NCI-H2196 (cell line): ENCODE data around the gene PRXL2C.
"Not testable (repeated sequence)": the region's sequence is repeated elsewhere in the genome, so short reads cannot be mapped to it uniquely, and the experiment has no call there.

Experiments
- DNase-seq: peaks from one replicate; lab custom pipeline; 2025; ENCODE audit not compliant: unreplicated experiment; lab: John Stamatoyannopoulos, UW

PRXL2C gene

GRCh38 chr9:96649620-96650324 is 5.3 kb downstream of the PRXL2C start:
- no peak for DNase-seq

DNA sequence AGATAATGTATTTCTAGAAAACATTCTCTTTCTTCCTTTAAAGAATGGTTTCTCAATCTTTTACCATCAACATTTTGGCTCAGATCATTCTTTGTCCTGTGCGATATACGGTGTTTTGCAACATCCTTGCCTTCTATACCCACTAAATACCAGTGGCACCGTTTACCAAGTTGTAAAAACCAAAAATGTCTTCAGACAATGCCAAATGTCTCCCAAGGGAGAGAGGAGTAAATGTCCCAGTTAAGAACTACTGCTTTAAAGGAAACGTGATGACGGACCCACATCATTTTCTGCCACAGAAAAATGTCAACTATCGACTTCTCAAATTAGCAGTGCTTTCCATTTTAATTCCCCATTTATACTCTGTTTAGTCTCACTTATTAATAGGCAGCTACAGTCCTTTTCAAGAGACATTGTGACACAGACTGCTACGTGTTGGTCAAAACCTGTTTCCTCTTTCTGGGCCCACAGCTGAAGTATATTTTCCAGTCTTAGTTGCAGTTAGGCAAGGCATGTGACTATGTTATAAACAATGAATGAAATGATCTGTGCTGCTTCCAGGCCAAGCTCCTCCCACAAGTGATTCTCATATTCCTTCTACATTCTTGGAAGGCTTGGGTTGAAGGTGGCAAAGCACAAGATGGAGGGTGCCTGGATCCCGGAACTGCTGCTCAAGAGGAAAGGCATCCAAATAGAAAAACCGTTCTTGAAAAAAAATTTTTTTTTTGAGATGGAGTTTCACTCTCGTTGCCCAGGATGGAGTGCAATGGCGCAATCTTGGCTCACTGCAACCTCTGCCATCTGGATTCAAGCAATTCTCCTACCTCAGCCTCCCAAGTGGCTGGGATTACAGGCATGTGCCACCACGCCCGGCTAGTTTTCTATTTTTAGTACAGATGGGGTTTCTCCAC is 8.8 kb downstream of the PRXL2C start:
- no peak for DNase-seq

- DNase-seq = peak; percentile 16
Measured at GRCh38 chr9:96644137-96644536, 11.0 kb downstream of the PRXL2C start.

DNA sequence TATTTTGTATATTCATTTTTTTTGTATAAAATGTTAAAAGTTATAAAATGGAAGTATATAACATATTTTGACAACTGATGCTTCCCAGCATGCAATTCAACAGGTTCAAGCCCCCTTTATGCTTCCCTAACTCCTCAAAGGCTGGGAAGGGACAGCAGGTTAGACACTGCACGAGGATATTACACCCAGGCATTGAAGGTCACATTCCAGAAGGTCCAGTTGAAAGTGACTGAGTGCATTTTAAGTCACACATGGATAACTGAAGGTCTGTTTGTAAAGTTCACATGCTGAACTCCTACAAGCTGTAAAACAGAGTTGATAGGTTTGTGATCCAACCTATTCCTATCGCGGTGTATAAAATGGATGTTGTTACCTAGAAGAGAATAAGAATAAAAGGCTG is 13.6 kb downstream of the PRXL2C start:
- DNase-seq = no peak

DNA sequence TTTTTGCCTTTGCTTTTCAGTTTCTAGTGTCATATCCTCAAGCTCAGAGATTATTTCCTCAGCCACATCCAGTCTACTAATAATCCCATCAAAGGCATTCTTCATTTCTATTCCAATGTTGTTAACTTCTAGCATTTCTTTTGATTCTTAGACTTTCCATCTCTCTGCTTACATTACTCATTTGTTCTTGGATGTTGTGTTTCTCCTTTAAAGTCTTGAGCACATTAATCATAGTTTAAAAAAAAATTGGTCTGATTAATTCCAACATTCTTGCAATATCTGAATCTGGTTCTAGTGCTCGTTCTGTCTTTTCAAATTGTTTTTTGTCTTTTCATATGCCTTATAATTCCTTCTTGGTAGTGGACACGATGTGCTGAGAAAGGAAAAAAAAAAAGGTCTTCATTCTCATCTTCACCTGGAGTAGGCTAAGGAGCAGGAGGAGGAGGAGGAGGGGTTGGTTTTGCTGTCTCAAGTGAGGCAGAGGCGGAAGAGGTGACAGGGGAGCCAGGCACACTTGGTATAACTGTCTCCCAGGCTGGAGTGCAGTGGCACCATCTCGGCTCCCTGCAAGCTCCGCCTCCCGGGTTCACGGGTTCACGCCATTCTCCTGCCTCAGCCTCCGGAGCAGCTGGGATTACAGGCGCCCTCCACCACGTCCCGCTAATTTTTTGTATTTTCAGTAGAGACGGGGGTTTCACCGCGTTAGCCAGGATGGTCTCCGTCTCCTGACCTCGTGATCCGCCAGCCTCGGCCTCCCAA is 16.3 kb downstream of the PRXL2C start:
- DNase-seq = no peak

GRCh38 chr9:96636368-96636767 is 18.7 kb downstream of the PRXL2C start:
- DNase-seq = no peak

DNA sequence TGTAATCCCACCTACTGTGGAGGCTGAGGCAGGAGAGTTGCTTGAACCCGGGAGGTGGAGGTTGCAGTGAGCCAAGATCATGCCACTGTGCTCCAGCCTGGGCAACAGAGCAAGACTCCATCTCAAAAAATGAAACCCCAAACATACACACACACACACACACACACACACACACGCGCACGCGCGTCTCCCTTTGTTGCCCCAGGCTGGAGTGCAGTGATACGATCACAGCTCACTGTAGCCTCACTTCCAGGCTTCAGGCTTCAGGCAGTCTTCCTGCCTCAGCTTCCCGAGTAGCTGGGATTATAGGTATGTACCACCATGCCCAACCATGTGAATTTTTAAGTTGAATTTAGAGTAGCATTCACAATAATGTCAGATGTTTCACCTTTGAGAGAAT is 21.5 kb downstream of the PRXL2C start:
- DNase-seq = not testable (repeated sequence)

DNA sequence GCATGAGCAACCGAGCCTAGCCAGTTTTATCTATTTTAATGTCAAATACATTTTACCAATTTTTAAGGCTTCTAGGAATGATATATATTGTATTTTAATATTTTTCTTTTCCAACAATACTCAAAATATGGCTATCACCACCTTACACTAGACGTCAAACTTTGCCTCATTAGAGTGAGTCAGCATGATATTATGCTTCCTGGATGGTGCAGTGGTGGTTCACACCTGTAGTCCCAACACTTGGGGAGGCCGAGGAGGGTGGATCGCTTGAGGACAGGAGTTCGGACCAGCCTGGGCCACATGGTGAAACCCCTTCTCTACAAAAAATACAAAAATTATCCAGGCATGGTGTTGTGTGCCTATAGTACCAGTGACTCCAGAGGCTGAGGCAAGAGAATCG is 28.2 kb downstream of the PRXL2C start:
- no peak for DNase-seq

DNA sequence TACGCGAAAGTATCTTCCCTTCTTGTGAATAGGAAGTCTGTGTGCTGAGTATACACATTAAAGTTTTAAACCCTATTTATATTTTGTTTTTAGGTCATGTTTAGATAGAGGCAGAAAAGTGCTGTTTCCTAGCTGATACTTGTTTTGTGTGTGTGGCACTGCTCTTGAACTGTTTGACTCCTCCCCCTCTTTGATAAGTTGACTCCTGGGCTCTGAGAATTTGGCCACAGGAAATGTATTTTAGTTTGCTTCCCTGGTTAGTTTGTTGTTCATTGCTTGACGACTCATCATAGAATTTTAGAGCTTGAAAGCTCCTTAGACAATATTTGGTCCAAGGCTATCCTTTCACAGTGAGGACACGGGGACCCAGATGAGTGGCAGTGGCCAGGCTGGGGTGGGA is 33.5 kb downstream of the PRXL2C start:
- no peak for DNase-seq

GRCh38 chr9:96620832-96621269 is 34.3 kb downstream of the PRXL2C start:
- no peak for DNase-seq

GRCh38 chr9:96620181-96620514 is 35.0 kb downstream of the PRXL2C start:
- no peak for DNase-seq

GRCh38 chr9:96619491-96620180 is 35.5 kb downstream of the PRXL2C start, which contains the start of gene CDC14B:
Gene CDC14B (minus strand): TSS chr9:96619843. CDS start chr9:96619378, 465 bp downstream.
- DNase-seq = peak; percentile 92

DNA sequence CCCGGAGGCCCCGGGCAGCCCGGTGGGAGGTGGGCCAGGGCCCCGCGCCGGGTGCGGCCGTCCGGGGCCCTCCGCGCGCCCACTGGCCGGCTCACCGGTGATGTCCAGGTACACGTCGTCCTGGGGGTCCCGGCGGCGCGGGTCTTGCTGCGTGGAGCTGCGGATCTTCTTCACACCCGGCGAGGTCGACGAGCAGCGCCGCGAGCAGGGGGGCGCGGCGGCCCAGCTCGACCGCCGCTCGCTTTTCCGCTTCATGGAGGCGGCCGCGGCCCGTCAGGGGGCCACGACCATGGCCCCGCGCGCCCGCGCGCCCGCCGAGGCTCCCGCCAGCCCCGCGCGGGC is 36.0 kb downstream of the PRXL2C start:
- no peak for DNase-seq

DNA sequence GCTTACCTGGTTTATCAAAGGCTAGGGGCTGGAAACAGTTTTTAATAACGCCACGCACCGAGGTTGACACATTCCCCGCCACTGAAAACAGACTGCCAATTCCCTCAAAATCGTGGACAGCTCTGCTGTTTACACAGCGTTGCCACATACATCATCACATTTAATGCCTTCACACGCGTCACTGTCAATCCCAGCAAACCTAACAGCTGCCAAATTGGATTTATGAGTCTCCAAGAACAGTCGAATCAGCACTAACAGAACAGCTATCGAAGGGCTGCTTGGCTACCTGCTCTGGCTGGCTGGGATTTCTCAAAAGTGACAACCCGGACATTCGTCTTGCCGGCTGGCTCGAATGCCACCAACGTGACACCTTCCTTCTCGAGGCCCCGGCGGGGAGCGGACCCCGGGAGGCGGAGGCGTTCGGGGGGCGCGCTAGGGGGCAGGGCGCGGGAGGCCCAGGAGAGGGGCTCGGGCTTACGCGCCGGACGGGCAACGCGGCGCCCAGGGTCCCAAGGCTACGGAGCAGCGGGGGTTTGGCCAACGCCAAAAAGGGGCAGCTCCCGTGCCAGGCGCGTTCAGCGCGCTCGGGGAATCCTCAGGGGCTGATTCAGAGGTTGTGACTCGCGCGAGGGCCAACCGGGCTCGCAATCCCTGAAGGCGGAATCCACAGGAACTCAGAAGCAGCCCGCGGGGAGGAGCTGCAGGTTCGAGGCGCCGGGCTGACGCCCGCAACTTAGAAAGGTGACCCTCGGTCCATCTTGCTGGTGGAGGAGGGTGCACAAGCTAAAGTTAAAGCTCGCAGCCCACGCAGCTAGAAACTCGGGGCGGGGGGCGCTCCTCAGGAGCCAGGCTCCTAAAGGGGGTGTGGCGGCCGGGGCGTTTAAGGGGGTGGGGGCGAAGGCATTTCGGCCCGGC is 36.7 kb downstream of the PRXL2C start:
- DNase-seq = no peak

DNA sequence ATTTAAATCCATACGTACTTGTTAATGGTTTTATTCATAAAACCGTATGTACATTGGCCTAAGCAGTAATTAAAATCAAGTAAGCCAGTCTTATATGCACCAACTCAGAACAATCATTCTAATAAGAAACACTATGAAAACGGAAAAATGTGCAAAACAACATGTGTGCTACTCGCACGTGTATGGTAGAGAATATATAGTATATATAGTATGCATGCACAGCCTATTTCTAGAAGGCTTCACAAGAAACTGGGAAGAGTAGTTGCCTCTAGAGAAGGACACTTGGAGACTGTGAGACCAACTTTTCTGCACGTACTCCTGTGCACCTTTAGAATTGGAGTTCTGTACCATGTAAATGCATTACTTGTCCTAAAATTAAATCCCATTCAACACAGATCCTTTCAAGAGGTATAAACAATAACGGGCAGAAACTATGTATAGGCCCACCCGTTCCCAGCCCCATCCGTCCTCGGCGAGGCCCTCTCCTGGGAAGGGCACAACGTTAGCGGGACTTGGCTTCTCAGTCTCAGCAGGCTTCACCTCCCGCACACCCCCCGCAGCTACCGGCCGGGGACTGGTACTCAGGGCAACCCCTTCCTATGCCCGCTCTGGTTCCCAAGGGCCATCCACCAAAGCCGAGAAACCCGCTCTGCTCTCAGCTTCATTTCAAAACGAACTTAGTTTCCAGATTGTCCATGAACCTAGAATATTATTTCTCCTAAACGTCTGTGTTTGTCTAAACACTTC is 37.5 kb downstream of the PRXL2C start:
- DNase-seq = no peak

- no peak for DNase-seq
Measured at GRCh38 chr9:96616817-96617438, 38.2 kb downstream of the PRXL2C start.

DNA sequence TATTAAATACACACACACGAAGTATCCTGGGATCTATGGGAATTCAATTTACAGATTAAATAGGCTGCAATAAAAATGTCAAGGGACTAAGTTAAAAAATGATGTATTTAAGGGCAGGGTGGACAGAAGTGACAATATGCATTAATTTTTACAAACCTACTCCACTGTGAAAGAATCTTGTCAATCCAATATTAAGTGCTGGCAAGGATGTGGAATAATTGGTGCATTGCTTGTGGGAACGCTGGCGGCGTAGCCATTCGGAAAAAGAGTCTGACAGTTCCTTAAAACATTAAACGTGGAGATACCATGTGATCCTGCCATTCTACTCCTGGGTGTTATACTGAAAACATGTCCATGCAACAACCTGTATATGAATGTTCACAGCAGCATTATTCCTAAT is 39.7 kb downstream of the PRXL2C start:
- no peak for DNase-seq

GRCh38 chr9:96614664-96615063 is 40.5 kb downstream of the PRXL2C start:
- DNase-seq = not testable (repeated sequence)
